ENCODE measurements around the gene TMEM123.

DNA sequence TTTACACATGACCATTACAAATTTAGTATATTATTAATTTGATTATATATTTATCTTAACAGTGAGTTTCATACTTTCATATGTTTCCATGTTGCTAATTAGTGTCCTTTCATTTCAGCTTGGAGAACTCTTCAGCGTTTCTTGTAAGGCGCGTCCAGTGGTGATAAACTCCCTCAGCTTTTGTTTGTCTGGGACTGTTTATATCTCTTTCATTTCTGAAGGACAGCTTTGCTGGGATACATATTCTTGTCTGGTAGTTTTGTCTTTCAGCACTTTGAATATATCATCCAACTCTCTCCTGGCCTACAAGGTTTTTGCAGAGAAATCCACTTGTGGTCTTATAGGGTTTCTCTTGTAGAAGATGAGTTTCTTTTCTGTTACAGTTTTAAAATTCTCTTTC, 93.2 kb downstream of the TMEM123 start:
- TF ChIP-seq CTCF (conservative IDR thresholded peaks at IDR 0.05; ENCODE audit: low read length) (no peak), EZH2phosphoT487 (IDR thresholded peaks at IDR 0.05; ENCODE audit: borderline replicate concordance) (no peak)

All from Loucy (cell line).